HepG2 (cell line): Measurements from ENCODE around the gene GSC2. TPM values are rescaled to one million over a fixed set of nuclear protein-coding genes. Genes with fewer than 3 reads are reported as not detected.

ENCODE experiments used
- AGO2 ChIP-seq: fragments of 200-400 bp; formaldehyde crosslinking; optimal IDR thresholded peaks from 2 replicates; pipeline ENCODE3; 2017; ENCODE audit warnings: mild to moderate bottlenecking, low read depth, low read length, moderate library complexity
- HCFC1 ChIP-seq: fragments of 150-350 bp; IDR thresholded peaks from 2 replicates; pipeline ENCODE4 v1.6.1; 2014; ENCODE audit warnings: low read depth, low read length
- HNRNPL ChIP-seq: fragments of 200-400 bp; formaldehyde crosslinking; IDR thresholded peaks from 2 replicates; pipeline ENCODE4 v1.6.1; 2017; ENCODE audit warnings: mild to moderate bottlenecking, low read depth, low read length
- KAT8 ChIP-seq: IDR thresholded peaks from 2 replicates; pipeline ENCODE4 v1.6.1; 2016; ENCODE audit warnings: missing genetic modification reagents, missing compliant biosample characterization
- MAZ ChIP-seq, 2 experiments: sonication (generic) in 1 of 2; formaldehyde crosslinking in 1 of 2; IDR thresholded peaks; 2 replicates each; pipeline versions ENCODE4 v1.5.0 to v1.6.1; 2012 to 2020; ENCODE audit warnings: low read depth in 2 of 2, mild to moderate bottlenecking in 2 of 2, borderline replicate concordance in 1 of 2, improper control_type of control experiment in 1 of 2, low read length in 1 of 2, missing genetic modification reagents in 1 of 2, moderate library complexity in 1 of 2
- NFAT5 ChIP-seq: sonication (generic); formaldehyde crosslinking; IDR thresholded peaks from 2 replicates; pipeline ENCODE4 v1.4.0; 2020; ENCODE audit warnings: missing genetic modification reagents
- NFE2L2 ChIP-seq: fragments of 150-350 bp; IDR thresholded peaks from 2 replicates; pipeline ENCODE4 v1.6.1; 2014; ENCODE audit warnings: low read length
- NFKBIZ ChIP-seq: IDR thresholded peaks from 2 replicates; pipeline ENCODE4 v1.6.1; 2018; ENCODE audit warnings: missing genetic modification reagents, missing compliant biosample characterization
- RBM22 ChIP-seq: fragments of 200-400 bp; formaldehyde crosslinking; optimal IDR thresholded peaks from 2 replicates; pipeline ENCODE3; 2017; ENCODE audit warnings: mild to moderate bottlenecking, low read length, moderate library complexity
- SMC3 ChIP-seq: IDR thresholded peaks from 2 replicates; pipeline ENCODE4 v1.6.1; 2011; ENCODE audit warnings: low read length, improper control_type of control experiment
- TFE3 ChIP-seq: IDR thresholded peaks from 2 replicates; pipeline ENCODE4 v1.6.1; 2016
- ZKSCAN8 ChIP-seq: IDR thresholded peaks from 2 replicates; pipeline ENCODE4 v1.6.1; 2016; ENCODE audit warnings: borderline replicate concordance, missing genetic modification reagents, missing compliant biosample characterization
- ZNF18 ChIP-seq: sonication (generic); formaldehyde crosslinking; IDR thresholded peaks from 2 replicates; pipeline ENCODE4 v1.8.0; 2022; ENCODE audit warnings: mild to moderate bottlenecking, missing genetic modification reagents; ENCODE audit not compliant: insufficient replicate concordance
- ZNF207 ChIP-seq: fragments of 450-650 bp; IDR thresholded peaks from 2 replicates; pipeline ENCODE4 v1.6.1; 2016; ENCODE audit warnings: antibody characterized with exemption, borderline replicate concordance
- ZNF3 ChIP-seq: IDR thresholded peaks from 2 replicates; pipeline ENCODE4 v1.7.0; 2017; ENCODE audit warnings: inconsistent platforms
- ZNF496 ChIP-seq: sonication (generic); formaldehyde crosslinking; IDR thresholded peaks from 2 replicates; pipeline ENCODE4 v1.8.1; 2023; ENCODE audit warnings: mild to moderate bottlenecking, moderate library complexity, missing genetic modification reagents; ENCODE audit not compliant: insufficient replicate concordance
- ZNF841 ChIP-seq: sonication (generic); formaldehyde crosslinking; IDR thresholded peaks from 2 replicates; pipeline ENCODE4 v1.8.1; 2023; ENCODE audit warnings: missing genetic modification reagents, borderline replicate concordance
- ZNF891 ChIP-seq: sonication (generic); formaldehyde crosslinking; IDR thresholded peaks from 2 replicates; pipeline ENCODE4 v1.5.0; 2020; ENCODE audit warnings: mild to moderate bottlenecking, missing genetic modification reagents
- polyA plus RNA-seq, 8 experiments: library from polyadenylated mRNA; depleted of rRNA in 3 of 8; stranded (reverse) in 7 of 8; unstranded in 1 of 8; fragments of >200 nt; fragmentation: Illumina TruSeq in 4 of 8; extraction: Trizol in 4 of 8; gene quantifications; 2 replicates each; pipeline versions ENCODE4 v1.2.1 to v1.2.3, GENCODE V29; 2011 to 2016; ENCODE audit warnings: low read depth in 4 of 8, missing spikeins in 1 of 8, mixed read lengths in 1 of 8; ENCODE audit not compliant: insufficient read depth in 1 of 8
- total RNA-seq, 5 experiments: library from RNA; depleted of rRNA; stranded (reverse); fragments of >200 nt; fragmentation: Illumina TruSeq; extraction: Trizol; gene quantifications; 2 replicates each; pipeline ENCODE4 v1.2.3, GENCODE V29; 2016; ENCODE audit warnings: low read depth in 1 of 5
- TF ChIP-seq, protein P1 (sequence below): sonication (generic); formaldehyde crosslinking; IDR thresholded peaks from 2 replicates; pipeline ENCODE4 v1.4.0; 2020; ENCODE audit warnings: mild to moderate bottlenecking, low read depth, missing genetic modification reagents
- TF ChIP-seq, protein P2 (sequence below): IDR thresholded peaks from 2 replicates; pipeline ENCODE4 v1.6.1; 2012; ENCODE audit warnings: inconsistent platforms

The GSC2 gene
- total and polyA plus RNA-seq, 2 of the 13 experiments (the other 11 are each of a cell fraction or from before 2014, with no cell fraction given) = not detected

DNA sequence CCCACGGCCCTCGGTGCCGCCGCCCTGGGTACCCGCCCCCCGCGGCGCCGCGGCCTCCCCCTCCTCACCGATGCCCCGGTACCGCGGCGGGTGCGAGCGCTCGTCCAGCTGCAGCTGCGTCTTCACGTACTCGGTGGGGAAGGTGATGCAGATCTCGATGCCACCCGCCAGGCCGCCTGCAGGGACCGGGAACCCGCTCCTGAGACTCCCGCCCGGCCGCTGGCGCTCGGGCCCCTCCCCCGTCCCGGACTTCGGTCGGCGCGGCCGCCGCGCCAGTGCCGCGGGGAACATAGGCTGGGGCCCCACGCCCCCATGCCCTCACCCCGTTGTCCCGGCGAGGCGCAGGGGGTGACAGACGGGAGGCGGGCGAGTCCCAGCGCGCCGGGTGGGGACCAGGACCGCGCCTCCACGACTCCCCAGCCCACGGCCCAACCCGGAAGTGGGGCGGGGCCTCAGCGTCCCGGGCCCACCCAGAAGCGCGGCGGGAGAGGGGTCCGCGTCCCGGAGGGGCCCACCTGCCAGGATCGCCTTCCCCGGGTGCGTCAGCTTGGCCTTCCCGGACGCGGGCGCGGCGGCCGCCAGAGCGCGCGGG, 28.1 kb upstream of the GSC2 start (continued):
- TF ChIP-seq, protein P1, sequence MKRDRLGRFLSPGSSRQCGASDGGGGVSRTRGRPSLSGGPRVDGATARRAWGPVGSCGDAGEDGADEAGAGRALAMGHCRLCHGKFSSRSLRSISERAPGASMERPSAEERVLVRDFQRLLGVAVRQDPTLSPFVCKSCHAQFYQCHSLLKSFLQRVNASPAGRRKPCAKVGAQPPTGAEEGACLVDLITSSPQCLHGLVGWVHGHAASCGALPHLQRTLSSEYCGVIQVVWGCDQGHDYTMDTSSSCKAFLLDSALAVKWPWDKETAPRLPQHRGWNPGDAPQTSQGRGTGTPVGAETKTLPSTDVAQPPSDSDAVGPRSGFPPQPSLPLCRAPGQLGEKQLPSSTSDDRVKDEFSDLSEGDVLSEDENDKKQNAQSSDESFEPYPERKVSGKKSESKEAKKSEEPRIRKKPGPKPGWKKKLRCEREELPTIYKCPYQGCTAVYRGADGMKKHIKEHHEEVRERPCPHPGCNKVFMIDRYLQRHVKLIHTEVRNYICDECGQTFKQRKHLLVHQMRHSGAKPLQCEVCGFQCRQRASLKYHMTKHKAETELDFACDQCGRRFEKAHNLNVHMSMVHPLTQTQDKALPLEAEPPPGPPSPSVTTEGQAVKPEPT (CRISPR knock-in tag) = no peak
- TF ChIP-seq NFE2L2 = no peak
- no peak for TF ChIP-seq MAZ (IDR thresholded peaks at IDR 0.05; ENCODE audit: borderline replicate concordance, low read depth, low read length)
- TF ChIP-seq MAZ (CRISPR knock-in tag; IDR thresholded peaks at IDR 0.05; ENCODE audit: low read depth) = no peak
- TF ChIP-seq ZNF3 (CRISPR knock-in tag) = no peak
- no peak; the same call in 1 of the 2 replicates for TF ChIP-seq ZNF841 (CRISPR knock-in tag)
- TF ChIP-seq KAT8 (CRISPR knock-in tag) = peak; percentile 27; the same call in 1 of the 2 replicates
- no peak for TF ChIP-seq RBM22
- TF ChIP-seq ZNF18 (CRISPR knock-in tag) = no peak
- TF ChIP-seq ZNF207 = no peak
- no peak for TF ChIP-seq HNRNPL
- TF ChIP-seq, protein P2, sequence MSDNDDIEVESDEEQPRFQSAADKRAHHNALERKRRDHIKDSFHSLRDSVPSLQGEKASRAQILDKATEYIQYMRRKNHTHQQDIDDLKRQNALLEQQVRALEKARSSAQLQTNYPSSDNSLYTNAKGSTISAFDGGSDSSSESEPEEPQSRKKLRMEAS = 0 out of 2 replicates have a peak, but pooled peaks have one; percentile 19
- TF ChIP-seq AGO2 = peak; percentile 50
- TF ChIP-seq TFE3 (CRISPR knock-in tag) = no peak; the same call in 1 of the 2 replicates
- no peak for TF ChIP-seq SMC3
- TF ChIP-seq NFAT5 (CRISPR knock-in tag) = no peak
- TF ChIP-seq ZNF496 = no peak
- TF ChIP-seq ZKSCAN8 (CRISPR knock-in tag) = no peak
- TF ChIP-seq ZNF891 (CRISPR knock-in tag) = no peak
- no peak for TF ChIP-seq HCFC1
- TF ChIP-seq NFKBIZ (CRISPR knock-in tag) = no peak
